ENCODE data around the gene CLHC1.
"Not testable (repeated sequence)": the region's sequence is repeated elsewhere in the genome, so short reads cannot be mapped to it uniquely, and the experiment has no call there.

The CLHC1 gene

GRCh38 chr2:55247025-55247424 is 14.9 kb upstream of the CLHC1 start:
- Histone ChIP-seq H3K27me3 (ENCODE audit: control insufficient read depth, insufficient read depth, low read length) (no peaks in the 10 kb centered on the region), H3K36me3 (ENCODE audit: control insufficient read depth, insufficient read depth, low read length) (no peaks in the 10 kb centered on the region), H3K79me2 (no peaks in the 10 kb centered on the region), H3K9me3 (ENCODE audit: control insufficient read depth, low read length) (no peaks in the 10 kb centered on the region), H3K4me3 (ENCODE audit: low read depth, low read length) (peak overlapping the region; percentile 23), H3K27ac (peak overlapping the region; percentile 75), H3K9ac (no peak overlapping the region), H3K4me2 (ENCODE audit: low read length) (no peak overlapping the region), H2AFZ (no peak overlapping the region), H3K4me1 (peaks cover 10% of the 10 kb centered on the region)
- no peak for TF ChIP-seq CTCF (IDR thresholded peaks at IDR 0.05)

GRCh38 chr2:55245411-55245810 is 13.3 kb upstream of the CLHC1 start:
- Histone ChIP-seq H3K4me2 (ENCODE audit: low read length) (no peak overlapping the region), H2AFZ (no peak overlapping the region), H3K27ac (no peak overlapping the region), H3K79me2 (no peaks in the 10 kb centered on the region), H3K27me3 (ENCODE audit: control insufficient read depth, insufficient read depth, low read length) (no peaks in the 10 kb centered on the region), H3K9me3 (ENCODE audit: control insufficient read depth, low read length) (no peaks in the 10 kb centered on the region), H3K9ac (no peak overlapping the region), H3K36me3 (ENCODE audit: control insufficient read depth, insufficient read depth, low read length) (no peaks in the 10 kb centered on the region), H3K4me3 (ENCODE audit: low read depth, low read length) (no peak overlapping the region), H3K4me1 (peaks cover 10% of the 10 kb centered on the region)
- no peak for TF ChIP-seq CTCF (IDR thresholded peaks at IDR 0.05)

DNA sequence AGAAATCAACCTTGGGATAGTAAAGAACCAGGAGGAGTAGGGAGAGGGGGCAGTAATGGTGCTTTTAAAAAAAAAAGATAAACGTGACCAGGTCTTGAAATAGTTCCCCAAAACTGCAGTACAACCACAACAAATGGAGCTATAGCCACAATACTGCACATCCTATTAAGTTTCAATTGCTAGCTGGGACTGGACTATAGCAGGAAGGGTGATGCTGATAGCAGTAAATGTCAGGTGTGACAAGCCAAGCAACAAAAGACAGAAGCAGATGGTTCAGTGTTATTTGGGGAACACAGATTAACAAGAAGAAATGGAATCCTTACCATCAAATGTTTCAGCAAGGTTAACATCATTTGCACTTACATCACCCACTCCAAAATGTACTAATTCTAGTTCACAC is 10.5 kb upstream of the CLHC1 start:
- H3K36me3 ChIP-seq (ENCODE audit: control insufficient read depth, insufficient read depth, low read length) = no peaks in the 10 kb centered on the region
- H3K9me3 ChIP-seq (ENCODE audit: control insufficient read depth, low read length) = no peaks in the 10 kb centered on the region

GRCh38 chr2:55241582-55241981 is 9.5 kb upstream of the CLHC1 start:
- H3K4me3 ChIP-seq (ENCODE audit: low read depth, low read length); H3K79me2 ChIP-seq; H2AFZ ChIP-seq; H3K4me2 ChIP-seq (ENCODE audit: low read length); H3K27ac ChIP-seq; H3K36me3 ChIP-seq (ENCODE audit: control insufficient read depth, insufficient read depth, low read length); H3K4me1 ChIP-seq; H3K27me3 ChIP-seq (ENCODE audit: control insufficient read depth, insufficient read depth, low read length); H3K9ac ChIP-seq; H3K9me3 ChIP-seq (ENCODE audit: control insufficient read depth, low read length): not testable (repeated sequence)

More for the DNA sequence above, 10.5 kb upstream of the CLHC1 start:
- TF ChIP-seq CTCF (IDR thresholded peaks at IDR 0.05) = no peak
- Histone ChIP-seq H3K4me2 (ENCODE audit: low read length) (no peak overlapping the region), H3K9ac (no peak overlapping the region), H2AFZ (no peak overlapping the region), H3K79me2 (no peaks in the 10 kb centered on the region), H3K27me3 (ENCODE audit: control insufficient read depth, insufficient read depth, low read length) (no peaks in the 10 kb centered on the region), H3K27ac (no peak overlapping the region), H3K4me1 (peaks cover 10% of the 10 kb centered on the region), H3K4me3 (ENCODE audit: low read depth, low read length) (no peak overlapping the region)

DNA sequence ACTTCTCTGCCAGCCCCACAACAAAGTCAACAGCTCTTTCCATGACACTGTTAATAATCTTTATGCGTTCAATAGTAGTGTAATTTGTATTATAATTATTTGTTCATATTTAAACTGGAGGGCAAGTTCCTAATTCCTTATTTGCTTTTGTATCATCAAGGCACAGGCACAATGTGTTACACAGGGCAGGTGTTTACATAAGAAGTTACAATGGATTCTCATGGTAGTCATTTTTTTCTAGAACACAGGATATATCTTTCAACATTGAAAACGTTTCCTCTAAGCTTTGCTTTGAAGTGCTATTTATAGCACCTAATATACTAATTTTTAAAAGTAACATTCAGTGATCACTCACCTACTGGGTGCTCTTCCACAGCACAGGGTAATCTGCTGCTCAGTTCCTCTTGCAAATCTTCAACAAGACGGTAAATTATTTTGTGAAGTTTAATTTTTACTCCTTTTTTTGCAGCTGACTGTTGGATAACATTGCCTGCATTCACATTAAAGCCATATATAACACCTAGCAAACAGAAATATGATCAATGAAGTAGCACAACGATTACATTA is 7.6 kb upstream of the CLHC1 start:
- H3K4me3 ChIP-seq (ENCODE audit: low read depth, low read length) = no peak overlapping the region
- no peaks in the 10 kb centered on the region for H3K4me1 ChIP-seq
- H3K9me3 ChIP-seq (ENCODE audit: control insufficient read depth, low read length) = no peaks in the 10 kb centered on the region
- peaks cover 2% of the 10 kb centered on the region for H3K36me3 ChIP-seq (ENCODE audit: control insufficient read depth, insufficient read depth, low read length)
- no peaks in the 10 kb centered on the region for H3K79me2 ChIP-seq
- no peak overlapping the region for H2AFZ ChIP-seq
- H3K27ac ChIP-seq = no peak overlapping the region
- no peaks in the 10 kb centered on the region for H3K27me3 ChIP-seq (ENCODE audit: control insufficient read depth, insufficient read depth, low read length)
- no peak overlapping the region for H3K4me2 ChIP-seq (ENCODE audit: low read length)
- TF ChIP-seq CTCF (IDR thresholded peaks at IDR 0.05) = no peak
- no peak overlapping the region for H3K9ac ChIP-seq

All from parathyroid adenoma (tissue), 2 donors.